MM.1S (cell line): Measurements from ENCODE around the gene RAB11B.
"Not testable (repeated sequence)": the region's sequence is repeated elsewhere in the genome, so short reads cannot be mapped to it uniquely, and the experiment has no call there.

ENCODE experiments used
- EZH2 ChIP-seq: fragments of 300-600 bp; sonication (generic); optimal IDR thresholded peaks from 2 replicates; pipeline ENCODE3; 2017; ENCODE audit warnings: low read depth, mild to moderate bottlenecking, antibody characterized with exemption, low read length, mixed read lengths
- TF ChIP-seq, protein P1 (sequence below): fragments of 300-600 bp; sonication (generic); IDR thresholded peaks from 2 replicates; pipeline ENCODE4 v1.5.1; 2016; ENCODE audit warnings: antibody characterized with exemption, low read length, mixed read lengths

DNA sequence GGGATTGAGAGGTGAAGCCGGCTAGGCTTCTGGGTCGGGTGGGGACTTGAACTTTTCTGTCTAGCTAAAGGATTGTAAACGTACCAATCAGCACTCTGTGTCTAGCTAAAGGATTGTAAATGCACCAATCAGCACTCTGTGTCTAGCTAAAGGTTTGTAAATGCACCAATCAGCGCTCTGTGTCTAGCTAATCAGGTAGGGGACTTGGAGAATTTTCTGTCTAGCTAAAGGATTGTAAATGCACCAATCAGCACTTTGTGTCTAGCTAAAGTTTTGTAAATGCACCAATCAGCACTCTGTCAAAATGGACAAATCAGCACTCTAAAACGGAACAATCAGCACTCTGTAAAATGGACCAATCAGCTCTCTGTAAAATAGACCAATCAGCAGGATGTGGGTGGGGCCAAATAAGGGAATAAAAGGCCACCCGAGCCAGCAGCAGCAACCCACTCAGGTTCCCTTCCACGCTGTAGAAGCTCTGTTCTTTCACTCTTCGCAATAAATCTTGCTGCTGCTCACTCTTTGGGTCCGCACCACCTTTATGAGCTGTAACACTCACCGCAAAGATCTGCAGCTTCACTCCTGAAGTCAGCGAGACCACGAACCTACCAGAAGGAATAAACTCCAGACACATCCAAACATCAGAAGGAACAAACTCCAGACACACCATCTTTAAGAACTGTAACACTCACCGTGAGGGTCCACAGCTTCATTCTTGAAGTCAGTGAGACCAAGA is 10.8 kb upstream of the RAB11B start:
- TF ChIP-seq EZH2 = not testable (repeated sequence)
- TF ChIP-seq, protein P1, sequence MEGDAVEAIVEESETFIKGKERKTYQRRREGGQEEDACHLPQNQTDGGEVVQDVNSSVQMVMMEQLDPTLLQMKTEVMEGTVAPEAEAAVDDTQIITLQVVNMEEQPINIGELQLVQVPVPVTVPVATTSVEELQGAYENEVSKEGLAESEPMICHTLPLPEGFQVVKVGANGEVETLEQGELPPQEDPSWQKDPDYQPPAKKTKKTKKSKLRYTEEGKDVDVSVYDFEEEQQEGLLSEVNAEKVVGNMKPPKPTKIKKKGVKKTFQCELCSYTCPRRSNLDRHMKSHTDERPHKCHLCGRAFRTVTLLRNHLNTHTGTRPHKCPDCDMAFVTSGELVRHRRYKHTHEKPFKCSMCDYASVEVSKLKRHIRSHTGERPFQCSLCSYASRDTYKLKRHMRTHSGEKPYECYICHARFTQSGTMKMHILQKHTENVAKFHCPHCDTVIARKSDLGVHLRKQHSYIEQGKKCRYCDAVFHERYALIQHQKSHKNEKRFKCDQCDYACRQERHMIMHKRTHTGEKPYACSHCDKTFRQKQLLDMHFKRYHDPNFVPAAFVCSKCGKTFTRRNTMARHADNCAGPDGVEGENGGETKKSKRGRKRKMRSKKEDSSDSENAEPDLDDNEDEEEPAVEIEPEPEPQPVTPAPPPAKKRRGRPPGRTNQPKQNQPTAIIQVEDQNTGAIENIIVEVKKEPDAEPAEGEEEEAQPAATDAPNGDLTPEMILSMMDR = not testable (repeated sequence)
